ENCODE measurements around the gene MICAL2. TPM values are rescaled to one million over a fixed set of nuclear protein-coding genes. Genes with fewer than 3 reads are reported as not detected.

The MICAL2 gene
- total and polyA plus RNA-seq, 2 donors (not counting 3 experiments of a cell fraction or from before 2014, with no cell fraction given) = 67.6 to 200 TPM

DNA sequence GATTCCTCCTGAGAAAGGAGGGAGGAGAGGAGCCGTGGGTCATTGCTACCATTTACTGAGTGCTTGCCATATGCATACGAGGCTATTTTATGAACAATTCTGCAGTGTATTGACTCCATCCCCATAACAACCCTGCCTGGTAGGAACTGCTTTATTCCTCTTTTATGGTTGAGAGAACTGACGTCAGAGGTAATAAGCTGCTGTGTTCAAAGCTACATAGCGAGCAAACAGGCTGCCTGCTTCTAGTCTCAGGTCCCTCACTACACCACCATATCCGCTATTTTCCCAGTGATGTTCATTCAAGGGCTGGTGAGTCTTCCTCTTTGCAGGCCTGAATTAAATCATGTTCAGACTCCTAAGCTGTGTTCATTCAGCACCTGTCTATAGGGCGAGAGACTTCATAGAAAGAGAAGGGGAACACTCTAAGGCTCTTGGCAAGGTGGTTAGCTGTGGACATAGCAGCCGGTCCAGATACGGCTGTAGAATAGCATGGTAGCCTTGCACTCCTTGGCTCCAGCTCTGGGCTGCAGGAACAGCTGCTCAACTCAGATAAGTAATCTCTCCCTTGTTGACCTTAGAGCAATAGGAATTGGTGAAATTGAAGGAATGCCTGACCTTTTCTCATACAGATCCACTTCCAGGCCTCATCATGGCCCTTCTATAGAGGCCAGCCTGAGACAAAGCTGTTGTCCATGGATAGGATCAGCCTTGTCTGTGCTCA lies 82.6 kb downstream of the MICAL2 start:
- dilution Hi-C loops (cut with MboI; ENCODE audit: extremely low pct_ligation_motif_present, low sequenced_read_pairs) = no loop called here
- Histone ChIP-seq H3K27me3 (ENCODE audit: control insufficient read depth in 2 of 2, insufficient read depth in 2 of 2, low read length in 2 of 2) (no peaks in the 10 kb centered on the region), H2AFZ (ENCODE audit: low read depth, low read length) (no peak overlapping the region), H3K9ac (replicated peaks; ENCODE audit: extremely low read depth, insufficient read depth, low read length) (no peak overlapping the region), H4K20me1 (replicated peaks; ENCODE audit: control insufficient read depth, extremely low read depth, insufficient read depth, low read length) (no peaks in the 10 kb centered on the region), H3K9me1 (replicated peaks; ENCODE audit: control insufficient read depth, extremely low read depth, insufficient read depth, low read length) (no peaks in the 10 kb centered on the region), H3K9me3 (replicated peaks; ENCODE audit: control insufficient read depth, insufficient read depth, low read length) (no peaks in the 10 kb centered on the region), H3K79me2 (ENCODE audit: control insufficient read depth, insufficient read depth, low read length) (peaks cover 13% of the 10 kb centered on the region), H3K36me3 (ENCODE audit: control insufficient read depth in 2 of 2, extremely low read depth in 1 of 2, insufficient read depth in 2 of 2, low read length in 2 of 2) (peaks cover 0 to 2% of the 10 kb centered on the region in 2 experiments), H3K27ac (ENCODE audit: insufficient read depth, low read depth, low read length) (no peak overlapping the region), H3K4me3 (replicated peaks in 1 of 3; ENCODE audit: insufficient read depth in 1 of 3, low read depth in 1 of 3, low read length in 3 of 3) (no peak overlapping the region), H3K4me2 (ENCODE audit: insufficient read depth, low read length) (no peak overlapping the region), H3K4me1 (ENCODE audit: control insufficient read depth, extremely low read depth, insufficient read depth, low read length) (peaks cover 9% of the 10 kb centered on the region)
- POLR2A ChIA-PET = no interaction called here
- BruUV-seq (replicated peaks) = no TSS peak
- CTCF ChIA-PET = interaction anchor here (1.5 kb wide), 1 partner anchor 8 kb away, joined by 3 read pairs; no protein-coding TSS in a partner anchor
- FAIRE-seq = no peak
- TF ChIP-seq CTCF (IDR thresholded peaks at IDR 0.05; ENCODE audit: extremely low read depth in 1 of 2, insufficient read depth in 1 of 2, low read depth in 1 of 2, low read length in 2 of 2) (no peak), MAX (IDR thresholded peaks at IDR 0.05; ENCODE audit: insufficient read depth, insufficient read length) (no peak), POLR2AphosphoS5 (IDR thresholded peaks at IDR 0.05; ENCODE audit: insufficient read depth, low read depth, low read length) (no peak), FOS (IDR thresholded peaks at IDR 0.05; ENCODE audit: borderline replicate concordance, insufficient read depth, low read length) (no peak), MYC (IDR thresholded peaks at IDR 0.05; ENCODE audit: low read depth, low read length) (no peak), POLR2A (IDR thresholded peaks at IDR 0.05; ENCODE audit: low read depth, low read length) (no peak), EZH2 (IDR thresholded peaks at IDR 0.05; ENCODE audit: borderline replicate concordance, low read depth, low read length, severe bottlenecking) (no peak), JUN (IDR thresholded peaks at IDR 0.05; ENCODE audit: borderline replicate concordance, insufficient read depth, insufficient read length, low read depth) (no peak), GATA2 (IDR thresholded peaks at IDR 0.05; ENCODE audit: insufficient read depth, insufficient read length, low read depth, low read length) (no peak)
- intact Hi-C loops (cut with micrococcal nuclease) = no loop called here
- no peak for DNase-seq (ENCODE audit: low read depth, low spot score)

All from endothelial cell of umbilical vein (primary cell).